ENCODE results near the gene CYP4F11. TPM values are rescaled to one million over a fixed set of nuclear protein-coding genes. Genes with fewer than 3 reads are reported as not detected.
A peak's percentile ranks its signal among the peaks of the same experiment; 100 is the strongest.
"Not testable (repeated sequence)": the region's sequence is repeated elsewhere in the genome, so short reads cannot be mapped to it uniquely, and the experiment has no call there.

The CYP4F11 gene
- polyA plus RNA-seq (ENCODE audit: low read depth in 6 of 6): not detected

DNA sequence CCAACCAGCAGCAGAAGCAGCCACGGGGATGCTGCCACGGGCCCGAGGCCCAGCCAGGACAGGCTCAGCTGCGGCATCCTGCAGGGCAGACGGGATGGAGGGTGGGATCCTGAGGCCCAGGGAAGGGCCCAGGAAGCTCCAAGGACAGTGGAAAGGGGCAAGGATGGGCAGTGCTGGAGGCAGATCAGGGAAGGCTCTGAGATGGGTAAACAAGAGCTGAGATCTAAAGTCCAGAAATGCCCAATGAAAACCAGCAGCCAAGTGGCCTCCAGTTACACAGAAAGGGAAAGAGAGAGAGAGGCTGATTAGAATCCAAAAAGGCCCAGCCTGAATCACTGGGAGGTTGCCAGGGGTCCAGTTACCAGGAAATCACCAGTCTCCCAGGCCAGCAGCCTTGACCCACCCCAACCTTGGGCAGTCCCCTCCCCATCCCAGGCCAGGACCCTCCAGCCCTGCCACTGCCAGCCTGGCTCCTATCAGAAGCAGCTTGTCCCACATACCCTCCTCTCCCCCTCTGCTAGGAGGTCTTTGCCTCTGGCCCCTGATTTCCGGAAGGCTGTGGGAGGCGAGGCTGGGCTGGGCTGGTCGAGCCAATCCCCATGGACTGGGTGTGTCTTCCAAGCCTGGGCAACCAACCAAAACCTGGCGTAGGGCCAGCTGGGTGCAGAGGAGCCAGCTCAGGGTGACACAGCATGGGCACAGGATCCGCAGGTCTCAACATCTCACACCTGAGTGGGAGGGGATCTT lies at the start of gene CYP4F11:
CYP4F11 (minus strand) TSS at position 198 of the 747 bp plus-strand sequence; CDS start at position 77, 121 bp downstream.
- H3K27ac Mint-ChIP-seq: no peak within 1 kb of the TSS
- ATAC-seq (ENCODE audit: low read depth in 2 of 2) (no peak), DNase-seq (no peak)
- peaks cover 11 to 58% (median 14%) of the 10 kb centered on the region in 3 donors for H3K27me3 Mint-ChIP-seq
- H3K36me3 Mint-ChIP-seq: no peaks in the 10 kb centered on the region
- peaks cover 0 to 15% (median 4%) of the 10 kb centered on the region in 7 donors for H3K9me3 Mint-ChIP-seq
- H3K4me3 Mint-ChIP-seq: no peak within 1 kb of the TSS
- H3K4me1 Mint-ChIP-seq: peaks cover 0 to 5% (median 0%) of the 10 kb centered on the region in 3 donors

- Mint-ChIP-seq H3K4me3 (no peak overlapping the region), H3K27me3 (peaks cover 12 to 62% (median 42%) of the 10 kb centered on the region in 3 donors)
These were observed 45.0 kb upstream of the CYP4F11 start for GRCh38 chr19:15979293-15979692.

GRCh38 chr19:15977690-15978089 lies 43.4 kb upstream of the CYP4F11 start:
- H3K27ac Mint-ChIP-seq: no peak overlapping the region
- peaks cover 16 to 59% (median 42%) of the 10 kb centered on the region in 3 donors for H3K27me3 Mint-ChIP-seq
- peaks cover 0 to 15% (median 7%) of the 10 kb centered on the region in 7 donors for H3K9me3 Mint-ChIP-seq
- H3K4me3 Mint-ChIP-seq: no peak overlapping the region
- DNase-seq (no peak), ATAC-seq (ENCODE audit: low read depth in 2 of 2) (no peak)
- H3K36me3 Mint-ChIP-seq: peaks cover 0 to 6% of the 10 kb centered on the region in 2 donors
- H3K4me1 Mint-ChIP-seq: no peaks in the 10 kb centered on the region

More at GRCh38 chr19:15979293-15979692, 45.0 kb upstream of the CYP4F11 start:
- Mint-ChIP-seq H3K36me3 (peaks cover 0 to 13% of the 10 kb centered on the region in 2 donors), H3K4me1 (no peaks in the 10 kb centered on the region), H3K9me3 (peaks cover 0 to 23% (median 13%) of the 10 kb centered on the region in 7 donors), H3K27ac (no peak overlapping the region)
- DNase-seq (no peak), ATAC-seq (ENCODE audit: low read depth in 2 of 2) (no peak)

- H3K4me3 Mint-ChIP-seq: no peak overlapping the region
- H3K4me1 Mint-ChIP-seq: no peaks in the 10 kb centered on the region
- ATAC-seq (ENCODE audit: low read depth in 2 of 2): no peak
- peaks cover 0 to 9% (median 6%) of the 10 kb centered on the region in 7 donors for H3K9me3 Mint-ChIP-seq
- peaks cover 16 to 59% (median 45%) of the 10 kb centered on the region in 3 donors for H3K27me3 Mint-ChIP-seq
- peaks cover 0 to 6% of the 10 kb centered on the region in 2 donors for H3K36me3 Mint-ChIP-seq
- no peak overlapping the region for H3K27ac Mint-ChIP-seq
- no peak for DNase-seq
These were observed 42.7 kb upstream of the CYP4F11 start for GRCh38 chr19:15976836-15977689.

DNA sequence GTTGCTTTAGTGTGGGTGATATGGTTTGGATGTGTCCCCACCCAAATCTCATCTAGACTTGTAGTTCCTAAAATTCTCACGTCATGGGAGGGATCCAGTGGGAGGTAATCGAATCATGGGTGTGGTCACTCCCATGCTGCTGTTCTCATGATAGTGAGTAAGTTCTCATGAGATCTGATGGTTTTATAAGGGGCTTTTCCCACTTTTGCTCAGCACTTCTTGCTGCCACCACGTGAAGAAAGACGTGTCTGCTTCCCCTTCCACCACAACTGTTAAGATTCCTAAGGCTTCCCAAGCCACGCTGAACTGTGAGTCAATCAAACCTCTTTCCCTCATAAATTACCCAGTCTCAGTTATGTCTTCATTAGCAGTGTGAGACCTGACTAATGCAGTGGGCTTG lies 40.5 kb upstream of the CYP4F11 start:
- Mint-ChIP-seq H3K4me3 (no peak overlapping the region), H3K27me3 (peaks cover 16 to 57% (median 42%) of the 10 kb centered on the region in 3 donors), H3K27ac (no peak overlapping the region), H3K4me1 (no peaks in the 10 kb centered on the region), H3K36me3 (no peaks in the 10 kb centered on the region), H3K9me3 (peaks cover 0 to 3% (median 0%) of the 10 kb centered on the region in 7 donors)
- DNase-seq: no peak
- no peak for ATAC-seq (ENCODE audit: low read depth in 2 of 2)

DNA sequence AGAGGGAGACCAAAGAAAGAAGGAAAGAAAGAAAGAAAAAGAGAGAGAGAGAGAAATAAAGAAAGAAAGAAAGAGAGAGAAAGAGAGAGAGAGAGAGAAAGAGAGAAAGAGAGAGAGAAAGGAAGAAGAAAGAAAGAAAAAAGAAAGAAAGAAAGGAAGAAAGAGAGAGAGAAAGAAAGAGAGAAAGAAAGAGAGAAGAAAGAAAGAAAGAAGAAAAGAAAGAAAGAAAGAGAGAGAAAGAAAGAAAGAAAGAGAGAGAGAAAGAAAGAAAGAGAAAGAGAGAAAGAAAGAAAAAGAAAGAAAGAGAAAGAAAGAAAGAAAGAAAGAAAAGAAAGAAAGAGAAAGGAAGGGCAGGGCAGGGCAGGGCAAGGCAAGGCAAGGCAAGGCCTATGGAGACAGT lies 37.7 kb upstream of the CYP4F11 start:
- H3K36me3 Mint-ChIP-seq; ATAC-seq (ENCODE audit: low read depth in 2 of 2); H3K27ac Mint-ChIP-seq; H3K9me3 Mint-ChIP-seq; DNase-seq; H3K4me3 Mint-ChIP-seq; H3K4me1 Mint-ChIP-seq: not testable (repeated sequence)
- H3K27me3 Mint-ChIP-seq: peaks cover 20 to 47% (median 42%) of the 10 kb centered on the region in 3 donors

DNA sequence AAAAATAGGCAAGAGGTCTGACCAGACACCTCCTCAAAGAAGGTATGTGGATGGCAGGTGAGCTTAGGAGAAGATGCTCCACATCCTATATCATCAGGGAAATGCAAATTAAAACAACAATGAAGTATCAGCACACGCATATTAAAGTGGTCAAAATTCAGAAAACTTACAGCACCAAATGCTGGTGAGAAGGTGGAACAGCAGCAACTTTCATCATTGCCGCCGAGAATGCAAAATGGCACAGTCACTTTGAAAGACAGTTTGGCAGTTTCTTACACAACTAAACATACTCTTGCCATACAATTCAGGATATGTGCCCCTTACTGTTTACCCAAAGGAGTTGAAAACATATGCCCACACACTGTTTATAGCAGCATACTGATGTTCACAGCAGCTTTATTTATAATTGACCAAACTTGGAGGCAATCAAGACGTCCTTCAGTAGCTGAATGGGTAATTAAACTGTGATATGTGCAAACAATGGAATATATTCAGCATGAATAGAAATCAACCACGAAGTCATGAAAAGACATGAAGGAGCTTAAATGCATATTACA lies 37.0 kb upstream of the CYP4F11 start:
- H3K9me3 Mint-ChIP-seq: peaks cover 0 to 2% (median 0%) of the 10 kb centered on the region in 7 donors
- no peak overlapping the region for H3K27ac Mint-ChIP-seq
- no peaks in the 10 kb centered on the region for H3K36me3 Mint-ChIP-seq
- H3K4me3 Mint-ChIP-seq: no peak overlapping the region
- no peak for ATAC-seq (ENCODE audit: low read depth in 2 of 2)
- peaks cover 14 to 47% (median 39%) of the 10 kb centered on the region in 3 donors for H3K27me3 Mint-ChIP-seq
- DNase-seq: no peak
- H3K4me1 Mint-ChIP-seq: no peaks in the 10 kb centered on the region

DNA sequence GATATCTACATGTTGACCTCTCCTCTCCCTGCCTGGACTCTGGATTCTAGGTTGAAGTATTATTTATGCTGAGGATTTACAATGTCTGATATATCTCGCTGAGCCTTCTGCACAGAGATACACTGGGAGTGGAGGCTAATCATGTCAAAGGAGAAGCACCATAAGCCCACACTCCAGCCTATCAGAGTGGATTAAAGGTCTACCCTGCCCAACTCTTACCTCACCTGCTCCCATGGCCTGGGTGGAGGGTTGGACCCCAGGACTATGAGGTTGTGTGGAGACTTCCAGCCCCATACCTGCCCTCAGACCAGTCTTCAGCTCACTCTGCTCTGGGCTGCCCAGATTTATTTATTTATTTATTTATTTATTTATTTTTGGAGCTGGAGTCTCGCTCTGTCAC lies 29.9 kb upstream of the CYP4F11 start:
- H3K4me1 Mint-ChIP-seq: no peaks in the 10 kb centered on the region
- no peak overlapping the region for H3K27ac Mint-ChIP-seq
- no peak overlapping the region for H3K4me3 Mint-ChIP-seq
- DNase-seq: no peak
- peaks cover 35 to 62% (median 48%) of the 10 kb centered on the region in 3 donors for H3K27me3 Mint-ChIP-seq
- peaks cover 0 to 10% (median 5%) of the 10 kb centered on the region in 7 donors for H3K9me3 Mint-ChIP-seq
- ATAC-seq (ENCODE audit: low read depth in 2 of 2): no peak
- H3K36me3 Mint-ChIP-seq: peaks cover 4 to 12% of the 10 kb centered on the region in 2 donors

GRCh38 chr19:15962319-15962718 lies 28.0 kb upstream of the CYP4F11 start:
- no peaks in the 10 kb centered on the region for H3K4me1 Mint-ChIP-seq

DNA sequence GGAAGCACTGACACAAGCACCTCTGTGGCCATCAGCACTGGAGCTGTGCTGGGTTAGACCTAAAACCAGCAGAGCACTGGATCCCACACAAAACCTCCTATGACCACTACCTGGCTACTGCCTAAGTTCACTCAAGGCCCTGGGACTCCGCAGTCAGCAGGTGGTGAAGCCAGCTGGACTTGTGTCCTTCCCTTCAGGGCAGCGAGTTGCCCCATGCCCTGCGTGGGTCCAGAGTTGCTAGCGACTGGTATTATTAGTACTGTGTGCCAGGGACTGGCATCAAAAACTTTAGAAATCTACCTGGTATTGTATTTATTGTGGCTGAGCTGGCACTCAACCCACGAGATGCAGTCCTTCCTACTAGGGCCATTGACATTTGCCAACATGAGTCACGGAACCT lies 20.5 kb upstream of the CYP4F11 start:
- Mint-ChIP-seq H3K27me3 (peaks cover 65 to 75% (median 73%) of the 10 kb centered on the region in 3 donors), H3K36me3 (peaks cover 0 to 2% of the 10 kb centered on the region in 2 donors), H3K9me3 (peaks cover 0 to 4% (median under 1%) of the 10 kb centered on the region in 7 donors), H3K4me1 (no peaks in the 10 kb centered on the region), H3K27ac (no peak overlapping the region), H3K4me3 (no peak overlapping the region)
- no peak for DNase-seq
- no peak for ATAC-seq (ENCODE audit: low read depth in 2 of 2)

More at GRCh38 chr19:15962319-15962718, 28.0 kb upstream of the CYP4F11 start:
- Mint-ChIP-seq H3K36me3 (peaks cover 4 to 12% of the 10 kb centered on the region in 2 donors), H3K4me3 (no peak overlapping the region), H3K27ac (no peak overlapping the region), H3K27me3 (peaks cover 43 to 64% (median 50%) of the 10 kb centered on the region in 3 donors), H3K9me3 (peaks cover 0 to 10% (median 5%) of the 10 kb centered on the region in 7 donors)
- no peak for ATAC-seq (ENCODE audit: low read depth in 2 of 2)
- DNase-seq: no peak

DNA sequence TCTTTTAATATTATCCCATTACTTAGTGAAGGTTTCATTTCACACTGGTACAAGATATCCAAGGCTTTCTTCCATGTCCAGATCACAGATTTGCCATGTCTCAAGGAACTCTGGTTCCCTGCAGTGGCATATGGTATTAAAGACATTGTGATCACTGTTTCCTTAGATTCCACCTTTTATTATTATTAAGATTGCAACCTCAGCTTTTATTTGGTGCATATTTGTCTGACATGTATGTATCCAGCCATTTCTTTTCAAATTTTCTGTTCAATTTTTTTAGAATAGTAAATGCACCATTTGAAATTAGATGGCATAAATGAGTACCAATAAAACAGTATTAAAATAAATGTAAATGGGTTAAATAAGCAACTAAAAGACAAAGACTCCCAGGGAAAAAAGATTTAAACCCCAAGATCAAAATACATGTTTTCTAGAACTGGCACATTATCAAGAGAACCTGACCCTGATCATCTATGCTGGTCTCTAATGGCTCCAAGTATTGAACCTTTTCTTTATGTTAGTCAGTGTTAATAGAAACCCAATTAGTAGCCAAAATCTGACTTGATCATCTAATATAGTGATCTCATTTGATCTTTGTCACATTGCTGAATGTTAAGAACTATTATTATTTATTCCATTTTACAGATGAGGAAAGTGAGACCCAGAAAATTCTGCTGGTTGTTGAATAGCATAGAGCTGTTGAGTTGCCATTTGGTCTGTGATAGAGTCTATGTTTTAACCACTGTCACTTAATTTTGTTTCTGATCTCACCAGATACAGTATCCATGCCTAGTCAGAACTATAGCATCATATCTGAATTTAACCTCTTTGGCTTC lies 14.1 kb upstream of the CYP4F11 start, which contains the start of gene OR10H4:
OR10H4 (plus strand) TSS at position 786 of the 836 bp plus-strand sequence; CDS start at position 786, 0 bp downstream.
- Mint-ChIP-seq H3K27me3 (peaks cover 33 to 58% (median 44%) of the 10 kb centered on the region in 3 donors), H3K4me3 (peak within 1 kb of the TSS in 2 of 8 donors; percentile 3 to 23), H3K27ac (peak within 1 kb of the TSS in 1 of 6 donors; percentile 49), H3K36me3 (peaks cover 15 to 21% of the 10 kb centered on the region in 2 donors), H3K4me1 (no peaks in the 10 kb centered on the region), H3K9me3 (peaks cover 14 to 37% (median 22%) of the 10 kb centered on the region in 7 donors)
- no peak for DNase-seq
- ATAC-seq (ENCODE audit: low read depth in 2 of 2): no peak

GRCh38 chr19:15945301-15945700 lies 11.0 kb upstream of the CYP4F11 start:
- peaks cover 14 to 37% (median 22%) of the 10 kb centered on the region in 7 donors for H3K9me3 Mint-ChIP-seq
- peaks cover 15 to 21% of the 10 kb centered on the region in 2 donors for H3K36me3 Mint-ChIP-seq
- no peaks in the 10 kb centered on the region for H3K4me1 Mint-ChIP-seq
- DNase-seq (no peak), ATAC-seq (ENCODE audit: low read depth in 2 of 2) (no peak)
- H3K27me3 Mint-ChIP-seq: peaks cover 14 to 45% (median 41%) of the 10 kb centered on the region in 3 donors
- no peak overlapping the region for H3K4me3 Mint-ChIP-seq
- no peak overlapping the region for H3K27ac Mint-ChIP-seq
